ENCODE measurements around the gene FKBP5. TPM values are rescaled to one million over a fixed set of nuclear protein-coding genes. Genes with fewer than 3 reads are reported as not detected.

The FKBP5 gene
- total and polyA plus RNA-seq, 2 of the 4 experiments (the other 2 are of a cell fraction) = 6.8 to 7.0 TPM

DNA sequence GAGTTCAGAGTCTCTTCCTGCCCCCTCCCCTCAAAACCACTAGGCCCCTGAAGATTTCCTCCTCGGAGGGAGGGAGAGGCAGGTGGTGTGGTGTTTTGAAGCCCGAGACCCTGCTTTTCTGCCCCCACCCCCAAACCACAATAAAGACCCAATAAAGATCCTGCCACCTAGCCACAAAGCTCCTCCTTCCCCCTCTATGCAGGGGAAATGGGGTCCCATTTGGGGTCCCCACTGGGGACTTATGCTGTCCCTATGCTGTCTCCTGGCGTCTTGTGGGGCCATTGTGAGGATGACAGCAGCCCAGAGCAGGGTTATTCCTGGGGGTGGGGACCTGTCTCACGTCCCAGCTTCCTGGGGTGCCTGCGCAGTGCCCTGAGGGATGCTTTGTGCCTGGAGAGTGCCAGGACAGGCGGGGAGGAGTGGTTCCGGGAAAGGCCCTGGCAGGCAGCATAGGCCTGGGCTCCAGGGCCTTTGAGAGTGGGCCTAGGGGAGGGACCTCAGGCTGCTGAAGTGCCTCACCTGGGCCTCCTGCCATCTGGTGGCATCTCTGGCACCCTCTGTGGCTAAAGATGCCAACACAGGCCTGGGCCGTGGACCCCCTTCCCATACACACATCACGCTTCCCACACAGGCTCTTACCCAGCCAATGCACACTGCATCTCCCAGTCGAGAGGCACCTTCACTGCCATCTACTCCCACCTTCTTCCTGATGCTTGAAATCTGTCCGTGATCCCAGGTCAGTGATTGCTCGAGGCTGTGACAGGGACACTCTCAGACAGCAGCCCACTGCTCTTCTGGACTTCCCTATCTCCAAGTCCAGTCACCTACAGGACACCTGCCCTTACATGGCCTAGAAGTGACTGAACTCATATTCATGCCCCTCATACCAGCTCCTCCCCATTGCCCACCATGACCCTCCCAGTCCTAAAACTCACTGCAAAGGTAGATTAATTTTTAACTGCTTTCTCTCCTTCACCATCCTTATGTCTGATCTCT lies 40.3 kb upstream of the FKBP5 start:
- H4K5ac ChIP-seq (ENCODE audit: low read depth, low read length) = peak overlapping the region; percentile 38; the same call in 1 of the 2 replicates
- H4K91ac ChIP-seq (ENCODE audit: insufficient read depth, low read depth, low read length) = no peak overlapping the region
- in situ Hi-C loops (cut with MboI; ENCODE audit: low sequenced_read_pairs) (loop anchor here (5.0 to 25.0 kb wide), 2 partner anchors 37 to 417 kb away; no protein-coding TSS in a partner anchor), dilution Hi-C loops (cut with HindIII; ENCODE audit: low sequenced_read_pairs, unreplicated experiment) (no loop called here), intact Hi-C loops (cut with micrococcal nuclease) (no loop called here)
- ChIA-PET CTCF (no interaction called here), POLR2A (ENCODE audit: unreplicated experiment) (no interaction called here)
- WGBS, 2 experiments (ENCODE audit: extremely low coverage in 2 of 2, insufficient read length in 1 of 2) = 72% methylated on average over 5 of the region's 12 CpGs; no CpG with 5 or more reads in 1 of the 2 experiments
- TF ChIP-seq MAZ (IDR thresholded peaks at IDR 0.05; ENCODE audit: borderline replicate concordance, low read depth, low read length) = no peak
- no peak for TF ChIP-seq NFE2L2 (IDR thresholded peaks at IDR 0.05; ENCODE audit: low read depth, low read length)
- TF ChIP-seq FOS (IDR thresholded peaks at IDR 0.05; ENCODE audit: low read depth, low read length) = no peak
- no peak for TF ChIP-seq POLR2A (IDR thresholded peaks at IDR 0.05; ENCODE audit: low read depth, low read length)
- TF ChIP-seq SMC3 (IDR thresholded peaks at IDR 0.05; ENCODE audit: low read depth, low read length) = no peak
- no peak for TF ChIP-seq RFX5 (IDR thresholded peaks at IDR 0.05; ENCODE audit: low read depth, low read length)
- TF ChIP-seq RAD21 (IDR thresholded peaks at IDR 0.05; ENCODE audit: low read length) = no peak
- TF ChIP-seq RCOR1 (IDR thresholded peaks at IDR 0.05; ENCODE audit: insufficient replicate concordance, low read length) = no peak
- no peak for TF ChIP-seq MXI1 (IDR thresholded peaks at IDR 0.05; ENCODE audit: borderline replicate concordance, low read depth, low read length)
- no peak for TF ChIP-seq MAFK (IDR thresholded peaks at IDR 0.05; ENCODE audit: low read depth, low read length)
- no peak for TF ChIP-seq USF2 (IDR thresholded peaks at IDR 0.05; ENCODE audit: low read depth, low read length)
- TF ChIP-seq CEBPB (IDR thresholded peaks at IDR 0.05; ENCODE audit: low read depth, low read length) = no peak
- no peaks in the 10 kb centered on the region for H4K20me1 ChIP-seq (ENCODE audit: insufficient read depth, low read length)
- no peak overlapping the region for H3K23ac ChIP-seq (ENCODE audit: low read depth, low read length)
- H2AK5ac ChIP-seq (ENCODE audit: low read depth, low read length) = peak overlapping the region; percentile 90
- peaks cover 16% of the 10 kb centered on the region for H3K4me1 ChIP-seq (ENCODE audit: control insufficient read depth, insufficient read depth, low read length)
- DNase-seq (no peak), ATAC-seq (ENCODE audit: low read depth) (no peak)
- H3K27ac ChIP-seq (ENCODE audit: insufficient read depth, low read length) = no peak overlapping the region
- H3K18ac ChIP-seq (ENCODE audit: low read depth, low read length) = peak overlapping the region; percentile 63; the same call in 1 of the 2 replicates
- H3K27me3 ChIP-seq (ENCODE audit: control insufficient read depth, insufficient read depth, low read length) = no peaks in the 10 kb centered on the region
- H2AK9ac ChIP-seq (replicated peaks; ENCODE audit: low read depth, low read length, poor library complexity) = peak overlapping the region; percentile 68
- H3K14ac ChIP-seq (replicated peaks; ENCODE audit: low read depth, low read length) = peak overlapping the region; percentile 88
- H2BK20ac ChIP-seq (ENCODE audit: low read depth, low read length) = peak overlapping the region; percentile 51; the same call in 1 of the 2 replicates
- no peaks in the 10 kb centered on the region for H3K36me3 ChIP-seq (ENCODE audit: control insufficient read depth, insufficient read depth, low read length)
- H3K4ac ChIP-seq (ENCODE audit: low read depth, low read length) = peak overlapping the region; percentile 75; the same call in 1 of the 2 replicates
- BruUV-seq (replicated peaks) = no TSS peak
- H4K8ac ChIP-seq (ENCODE audit: low read depth in 2 of 2, low read length in 2 of 2) = peak overlapping the region; percentile 78 to 88; a peak in 2 of 4 replicates
- no peaks in the 10 kb centered on the region for H3K79me1 ChIP-seq (ENCODE audit: low read depth in 1 of 2, low read length in 2 of 2)
- H2BK15ac ChIP-seq (ENCODE audit: low read depth, low read length) = peak overlapping the region; percentile 69; the same call in 1 of the 3 replicates
- peak overlapping the region; percentile 71; the same call in 1 of the 2 replicates for H3K9ac ChIP-seq (ENCODE audit: low read depth, low read length)
- H2BK120ac ChIP-seq (ENCODE audit: low read depth, low read length) = peak overlapping the region; percentile 74; the same call in 1 of the 2 replicates
- peak overlapping the region; percentile 88 for H2AFZ ChIP-seq (replicated peaks; ENCODE audit: low read length, poor library complexity)
- peak overlapping the region; percentile 91; the same call in 1 of the 2 replicates for H3K4me2 ChIP-seq (ENCODE audit: low read depth, low read length)
- H3K9me3 ChIP-seq (ENCODE audit: control insufficient read depth, insufficient read depth, low read length) = no peaks in the 10 kb centered on the region
- peaks cover 12% of the 10 kb centered on the region for H3K9me1 ChIP-seq (ENCODE audit: insufficient read depth, low read length)
- no peak overlapping the region for H3K4me3 ChIP-seq (ENCODE audit: insufficient read depth, low read depth, low read length)
- H3K56ac ChIP-seq (ENCODE audit: extremely low read depth, insufficient read depth, low read length) = no peak overlapping the region
- H2BK5ac ChIP-seq (ENCODE audit: low read depth, low read length, poor library complexity, severe bottlenecking) = no peak overlapping the region
